ENCODE measurements around the gene TRAF7. TPM values are rescaled to one million over a fixed set of nuclear protein-coding genes. Genes with fewer than 3 reads are reported as not detected.

TRAF7 gene
- total and polyA plus RNA-seq, 9 donors: 13.3 to 68.0 (median 45.5) TPM

DNA sequence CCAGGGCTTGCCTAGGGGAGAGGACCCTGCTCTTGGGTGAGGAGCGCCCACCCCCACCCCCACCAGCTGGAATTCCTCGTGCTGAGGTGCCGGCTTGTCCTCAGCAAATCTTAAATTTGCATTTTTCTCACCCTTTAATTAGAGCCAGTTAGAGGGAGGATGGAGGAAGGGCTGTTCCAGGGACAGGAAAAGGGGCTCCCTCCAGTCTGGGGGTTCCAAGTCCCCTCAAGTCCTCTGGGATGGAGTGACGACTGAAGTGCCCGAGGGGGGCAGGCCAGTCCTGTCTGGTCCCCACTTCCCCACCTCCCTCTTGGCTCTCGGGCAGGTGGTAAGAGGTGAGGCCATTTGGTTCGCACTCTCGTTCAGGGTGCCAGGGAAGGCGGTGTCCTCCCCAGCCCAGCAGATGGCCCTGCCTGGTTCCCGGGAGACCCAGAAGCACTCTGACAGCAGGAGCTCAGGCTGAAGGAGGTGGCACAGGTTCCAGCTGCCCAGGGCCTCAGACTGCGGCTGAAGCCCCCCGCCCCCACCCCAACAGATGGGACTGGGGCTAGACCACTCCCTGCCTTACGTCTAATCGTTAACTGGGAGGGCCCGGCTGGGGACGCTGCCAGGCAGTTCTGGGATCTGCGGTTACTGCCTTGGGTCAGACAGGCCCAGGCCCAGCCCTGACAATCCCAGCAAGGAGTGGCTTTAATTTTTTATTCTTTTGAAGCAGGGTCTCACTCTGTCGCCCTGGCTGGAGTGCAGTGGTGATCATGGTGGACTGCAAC is 5.0 kb upstream of the TRAF7 start:
- 39 to 50% (median 42%) methylated on average over 14 to 18 of the region's 18 CpGs for WGBS, 3 donors
- Histone ChIP-seq H3K27me3 (no peaks in the 10 kb centered on the region), H3K4me1 (ENCODE audit: insufficient read depth) (peaks cover 23% of the 10 kb centered on the region), H3K4me3 (no peak overlapping the region), H3K36me3 (no peaks in the 10 kb centered on the region), H3K27ac (no peak overlapping the region), H3K9me3 (no peaks in the 10 kb centered on the region)
- DNase-seq: no peak
- intact Hi-C loops (cut with DNase I): loop anchor here in 2 of 4 donors (5.0 to 10.0 kb wide), 2 partner anchors 104 to 123 kb away; partner anchors contain the start of genes ECI1 (in 1 of the 2) and NHERF2 (in 1 of the 2)
- TF ChIP-seq, protein P1, sequence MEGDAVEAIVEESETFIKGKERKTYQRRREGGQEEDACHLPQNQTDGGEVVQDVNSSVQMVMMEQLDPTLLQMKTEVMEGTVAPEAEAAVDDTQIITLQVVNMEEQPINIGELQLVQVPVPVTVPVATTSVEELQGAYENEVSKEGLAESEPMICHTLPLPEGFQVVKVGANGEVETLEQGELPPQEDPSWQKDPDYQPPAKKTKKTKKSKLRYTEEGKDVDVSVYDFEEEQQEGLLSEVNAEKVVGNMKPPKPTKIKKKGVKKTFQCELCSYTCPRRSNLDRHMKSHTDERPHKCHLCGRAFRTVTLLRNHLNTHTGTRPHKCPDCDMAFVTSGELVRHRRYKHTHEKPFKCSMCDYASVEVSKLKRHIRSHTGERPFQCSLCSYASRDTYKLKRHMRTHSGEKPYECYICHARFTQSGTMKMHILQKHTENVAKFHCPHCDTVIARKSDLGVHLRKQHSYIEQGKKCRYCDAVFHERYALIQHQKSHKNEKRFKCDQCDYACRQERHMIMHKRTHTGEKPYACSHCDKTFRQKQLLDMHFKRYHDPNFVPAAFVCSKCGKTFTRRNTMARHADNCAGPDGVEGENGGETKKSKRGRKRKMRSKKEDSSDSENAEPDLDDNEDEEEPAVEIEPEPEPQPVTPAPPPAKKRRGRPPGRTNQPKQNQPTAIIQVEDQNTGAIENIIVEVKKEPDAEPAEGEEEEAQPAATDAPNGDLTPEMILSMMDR (IDR thresholded peaks at IDR 0.05): no peak
- TF ChIP-seq EP300 (IDR thresholded peaks at IDR 0.05) (no peak), POLR2A (IDR thresholded peaks at IDR 0.05) (no peak)

- H3K36me3 ChIP-seq: no peaks in the 10 kb centered on the region
- TF ChIP-seq, protein P1 (IDR thresholded peaks at IDR 0.05): no peak
- TF ChIP-seq EP300 (IDR thresholded peaks at IDR 0.05) (no peak), POLR2A (IDR thresholded peaks at IDR 0.05) (no peak)
- intact Hi-C loops (cut with DNase I): loop anchor here in 2 of 4 donors (5.0 to 10.0 kb wide), 2 partner anchors 103 to 124 kb away; partner anchors contain the start of genes ECI1 (in 1 of the 2) and NHERF2 (in 1 of the 2)
- 68 to 76% (median 71%) methylated on average over 12 to 13 of the region's 13 CpGs for WGBS, 3 donors
- DNase-seq: no peak
- H3K4me3 ChIP-seq: no peak overlapping the region
- no peak overlapping the region for H3K27ac ChIP-seq
- H3K9me3 ChIP-seq: no peaks in the 10 kb centered on the region
- peaks cover 23% of the 10 kb centered on the region for H3K4me1 ChIP-seq (ENCODE audit: insufficient read depth)
- no peaks in the 10 kb centered on the region for H3K27me3 ChIP-seq
Measured at GRCh38 chr16:2151188-2152091, 4.1 kb upstream of the TRAF7 start.

DNA sequence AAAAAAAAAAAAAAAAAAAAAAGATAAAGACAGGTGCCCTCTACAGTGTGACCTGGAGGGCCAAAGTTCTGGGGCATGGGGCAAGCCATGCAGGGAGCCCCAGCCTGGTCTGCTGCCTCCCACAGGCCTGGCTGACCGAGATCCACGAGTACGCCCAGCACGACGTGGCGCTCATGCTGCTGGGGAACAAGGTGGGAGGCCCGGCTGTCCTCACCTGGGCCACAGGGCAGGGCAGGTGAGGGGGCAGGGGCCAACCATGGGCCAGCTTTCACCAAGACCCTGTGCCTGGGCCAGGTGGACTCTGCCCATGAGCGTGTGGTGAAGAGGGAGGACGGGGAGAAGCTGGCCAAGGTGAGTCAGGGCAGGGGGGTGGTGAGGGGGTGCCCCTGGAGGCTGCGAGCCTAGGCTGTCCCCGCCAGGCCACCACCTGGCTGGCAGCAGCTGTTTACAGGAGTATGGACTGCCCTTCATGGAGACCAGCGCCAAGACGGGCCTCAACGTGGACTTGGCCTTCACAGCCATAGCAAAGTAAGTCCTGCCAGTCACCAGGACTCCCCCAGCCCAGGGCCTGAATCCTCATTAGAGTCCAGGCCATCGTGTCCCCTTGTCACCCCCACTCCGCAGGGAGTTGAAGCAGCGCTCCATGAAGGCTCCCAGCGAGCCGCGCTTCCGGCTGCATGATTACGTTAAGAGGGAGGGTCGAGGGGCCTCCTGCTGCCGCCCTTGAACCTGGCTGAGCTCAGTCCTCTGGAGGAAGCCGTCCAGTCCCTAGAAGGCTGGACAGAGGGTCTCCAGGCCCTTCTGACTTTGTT is 2.7 kb upstream of the TRAF7 start:
- intact Hi-C loops (cut with DNase I): loop anchor here in 2 of 4 donors (5.0 to 10.0 kb wide), 2 partner anchors 102 to 126 kb away; partner anchors contain the start of genes ECI1 (in 1 of the 2) and NHERF2 (in 1 of the 2)
- peak overlapping the region in 1 of 2 donors; percentile 14 for H3K27ac ChIP-seq
- H3K27me3 ChIP-seq: no peaks in the 10 kb centered on the region
- peak overlapping the region; percentile 84 for H3K4me3 ChIP-seq
- H3K4me1 ChIP-seq (ENCODE audit: insufficient read depth): peaks cover 26% of the 10 kb centered on the region
- 21 to 29% (median 22%) methylated on average over 25 of the region's 25 CpGs for WGBS, 3 donors
- no peaks in the 10 kb centered on the region for H3K36me3 ChIP-seq
- TF ChIP-seq EP300 (IDR thresholded peaks at IDR 0.05): no peak
- TF ChIP-seq, protein P1 (IDR thresholded peaks at IDR 0.05): no peak
- TF ChIP-seq POLR2A (IDR thresholded peaks at IDR 0.05): no peak
- peak in 1 of 5 donors; percentile 50 for DNase-seq
- H3K9me3 ChIP-seq: no peaks in the 10 kb centered on the region

Data from ovary (tissue), 9 donors.